Osteocyte (in vitro differentiated cells): ENCODE data around the gene FBXO11. TPM values are rescaled to one million over a fixed set of nuclear protein-coding genes. Genes with fewer than 3 reads are reported as not detected.
"Not testable (repeated sequence)": the region's sequence is repeated elsewhere in the genome, so short reads cannot be mapped to it uniquely, and the experiment has no call there.

Source experiments
- DNase-seq: peaks from one replicate; pipeline ENCODE4 v3.0.0; 2021; ENCODE audit warnings: mixed read lengths; ENCODE audit not compliant: unreplicated experiment; ENCODE audit errors: extremely low spot score
- H3K27ac Mint-ChIP-seq: one replicate; pipeline ENCODE4 v1.8.0; 2021; ENCODE audit warnings: mild to moderate bottlenecking, mixed read lengths; ENCODE audit not compliant: unreplicated experiment
- H3K27me3 Mint-ChIP-seq: one replicate; pipeline ENCODE4 v1.8.0; 2021; ENCODE audit warnings: mixed read lengths; ENCODE audit not compliant: unreplicated experiment
- H3K36me3 Mint-ChIP-seq: one replicate; pipeline ENCODE4 v1.8.0; 2021; ENCODE audit warnings: mixed read lengths; ENCODE audit not compliant: unreplicated experiment
- H3K4me1 Mint-ChIP-seq: one replicate; pipeline ENCODE4 v1.8.0; 2021; ENCODE audit warnings: mixed read lengths; ENCODE audit not compliant: unreplicated experiment
- H3K4me3 Mint-ChIP-seq: one replicate; pipeline ENCODE4 v1.8.0; 2021; ENCODE audit warnings: mild to moderate bottlenecking, moderate library complexity, mixed read lengths; ENCODE audit not compliant: unreplicated experiment
- H3K9me3 Mint-ChIP-seq: one replicate; pipeline ENCODE4 v1.8.0; 2021; ENCODE audit warnings: mixed read lengths; ENCODE audit not compliant: unreplicated experiment
- CTCF ChIP-seq: fragments of 200-600 bp; sonication (generic); IDR thresholded peaks from 2 replicates; pipeline ENCODE4 v1.5.0; 2021; ENCODE audit warnings: antibody characterized with exemption, mild to moderate bottlenecking, moderate library complexity
- total RNA-seq: library from RNA; stranded (reverse); gene quantifications from 2 replicates; pipeline ENCODE4 v1.2.1, GENCODE V29; 2021

FBXO11 gene
- total RNA-seq, 1 donor from 2014 or later = 70.6 TPM

- Mint-ChIP-seq H3K9me3 (no peaks in the 10 kb centered on the region), H3K27me3 (no peaks in the 10 kb centered on the region), H3K4me3 (no peak overlapping the region), H3K36me3 (peaks cover 2% of the 10 kb centered on the region), H3K4me1 (peaks cover 32% of the 10 kb centered on the region), H3K27ac (no peak overlapping the region)
- TF ChIP-seq CTCF = no peak
- no peak for DNase-seq
Measured at GRCh38 chr2:47869859-47870595, 36.3 kb downstream of the FBXO11 start.

GRCh38 chr2:47868611-47869352 lies 37.5 kb downstream of the FBXO11 start:
- H3K4me1 Mint-ChIP-seq = peaks cover 32% of the 10 kb centered on the region
- H3K9me3 Mint-ChIP-seq = no peaks in the 10 kb centered on the region
- no peaks in the 10 kb centered on the region for H3K27me3 Mint-ChIP-seq
- TF ChIP-seq CTCF = no peak
- no peak overlapping the region for H3K4me3 Mint-ChIP-seq
- H3K27ac Mint-ChIP-seq = no peak overlapping the region
- DNase-seq = no peak
- H3K36me3 Mint-ChIP-seq = peaks cover 2% of the 10 kb centered on the region

GRCh38 chr2:47867205-47867604 lies 39.1 kb downstream of the FBXO11 start:
- no peak for TF ChIP-seq CTCF
- H3K9me3 Mint-ChIP-seq = no peaks in the 10 kb centered on the region
- peaks cover 32% of the 10 kb centered on the region for H3K4me1 Mint-ChIP-seq
- peak overlapping the region; percentile 65 for H3K27ac Mint-ChIP-seq
- H3K36me3 Mint-ChIP-seq = peaks cover 2% of the 10 kb centered on the region
- no peaks in the 10 kb centered on the region for H3K27me3 Mint-ChIP-seq
- DNase-seq = no peak
- H3K4me3 Mint-ChIP-seq = no peak overlapping the region

- no peak overlapping the region for H3K27ac Mint-ChIP-seq
- H3K27me3 Mint-ChIP-seq = no peaks in the 10 kb centered on the region
- peaks cover 30% of the 10 kb centered on the region for H3K4me1 Mint-ChIP-seq
- H3K36me3 Mint-ChIP-seq = peaks cover 2% of the 10 kb centered on the region
- no peak overlapping the region for H3K4me3 Mint-ChIP-seq
- TF ChIP-seq CTCF = no peak
- H3K9me3 Mint-ChIP-seq = no peaks in the 10 kb centered on the region
- DNase-seq = no peak
Measured at GRCh38 chr2:47864566-47864965, 41.7 kb downstream of the FBXO11 start.

GRCh38 chr2:47862949-47863348 lies 43.3 kb downstream of the FBXO11 start:
- TF ChIP-seq CTCF = no peak
- Mint-ChIP-seq H3K27ac (no peak overlapping the region), H3K4me3 (no peak overlapping the region), H3K36me3 (peaks cover 2% of the 10 kb centered on the region), H3K27me3 (no peaks in the 10 kb centered on the region), H3K9me3 (no peaks in the 10 kb centered on the region), H3K4me1 (peaks cover 25% of the 10 kb centered on the region)
- no peak for DNase-seq

- H3K27ac Mint-ChIP-seq, H3K27me3 Mint-ChIP-seq, H3K4me3 Mint-ChIP-seq, H3K9me3 Mint-ChIP-seq, DNase-seq, H3K36me3 Mint-ChIP-seq: not testable (repeated sequence)
- peaks cover 16% of the 10 kb centered on the region for H3K4me1 Mint-ChIP-seq
Measured at GRCh38 chr2:47853067-47853777, 53.1 kb downstream of the FBXO11 start.
